ENCODE measurements around the gene CEL. TPM values are rescaled to one million over a fixed set of nuclear protein-coding genes. Genes with fewer than 3 reads are reported as not detected.

Gene CEL
- total RNA-seq, 4 donors from 2014 or later, result 0.28 to 0.56 (median 0.34) TPM

DNA sequence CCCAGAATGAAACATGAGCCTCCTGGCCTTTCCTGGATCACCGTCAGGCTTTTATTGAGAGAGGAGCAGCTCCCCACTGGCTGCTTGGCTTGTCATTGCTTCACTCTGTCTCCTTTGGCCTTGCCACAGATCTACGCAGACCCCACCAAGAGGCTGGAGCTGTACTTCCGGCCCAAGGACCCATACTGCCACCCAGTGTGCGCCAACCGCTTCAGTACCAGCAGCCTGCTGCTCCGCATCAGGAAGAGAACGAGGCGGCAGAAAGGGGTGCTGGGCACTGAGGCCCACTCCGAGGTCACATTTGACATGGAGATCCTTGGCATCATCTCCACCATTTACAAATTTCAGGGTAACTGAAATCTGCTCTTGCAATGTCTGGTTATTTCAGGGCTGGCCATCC lies 19.8 kb upstream of the CEL start:
- no peak for ATAC-seq (ENCODE audit: low FRiP score)
- DNase-seq (ENCODE audit: low spot score), result no peak
- TF ChIP-seq, protein P1, sequence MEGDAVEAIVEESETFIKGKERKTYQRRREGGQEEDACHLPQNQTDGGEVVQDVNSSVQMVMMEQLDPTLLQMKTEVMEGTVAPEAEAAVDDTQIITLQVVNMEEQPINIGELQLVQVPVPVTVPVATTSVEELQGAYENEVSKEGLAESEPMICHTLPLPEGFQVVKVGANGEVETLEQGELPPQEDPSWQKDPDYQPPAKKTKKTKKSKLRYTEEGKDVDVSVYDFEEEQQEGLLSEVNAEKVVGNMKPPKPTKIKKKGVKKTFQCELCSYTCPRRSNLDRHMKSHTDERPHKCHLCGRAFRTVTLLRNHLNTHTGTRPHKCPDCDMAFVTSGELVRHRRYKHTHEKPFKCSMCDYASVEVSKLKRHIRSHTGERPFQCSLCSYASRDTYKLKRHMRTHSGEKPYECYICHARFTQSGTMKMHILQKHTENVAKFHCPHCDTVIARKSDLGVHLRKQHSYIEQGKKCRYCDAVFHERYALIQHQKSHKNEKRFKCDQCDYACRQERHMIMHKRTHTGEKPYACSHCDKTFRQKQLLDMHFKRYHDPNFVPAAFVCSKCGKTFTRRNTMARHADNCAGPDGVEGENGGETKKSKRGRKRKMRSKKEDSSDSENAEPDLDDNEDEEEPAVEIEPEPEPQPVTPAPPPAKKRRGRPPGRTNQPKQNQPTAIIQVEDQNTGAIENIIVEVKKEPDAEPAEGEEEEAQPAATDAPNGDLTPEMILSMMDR (IDR thresholded peaks at IDR 0.05), result no peak

GRCh38 chr9:133042676-133043075 lies 19.1 kb upstream of the CEL start:
- DNase-seq (ENCODE audit: low spot score) (no peak), ATAC-seq (ENCODE audit: low FRiP score) (no peak)
- TF ChIP-seq, protein P1 (IDR thresholded peaks at IDR 0.05), result no peak

- no peak for ATAC-seq (ENCODE audit: low FRiP score)
- no peak for DNase-seq (ENCODE audit: low spot score)
- TF ChIP-seq, protein P1 (IDR thresholded peaks at IDR 0.05), result no peak
Observed at GRCh38 chr9:133043449-133044035, 18.2 kb upstream of the CEL start.

DNA sequence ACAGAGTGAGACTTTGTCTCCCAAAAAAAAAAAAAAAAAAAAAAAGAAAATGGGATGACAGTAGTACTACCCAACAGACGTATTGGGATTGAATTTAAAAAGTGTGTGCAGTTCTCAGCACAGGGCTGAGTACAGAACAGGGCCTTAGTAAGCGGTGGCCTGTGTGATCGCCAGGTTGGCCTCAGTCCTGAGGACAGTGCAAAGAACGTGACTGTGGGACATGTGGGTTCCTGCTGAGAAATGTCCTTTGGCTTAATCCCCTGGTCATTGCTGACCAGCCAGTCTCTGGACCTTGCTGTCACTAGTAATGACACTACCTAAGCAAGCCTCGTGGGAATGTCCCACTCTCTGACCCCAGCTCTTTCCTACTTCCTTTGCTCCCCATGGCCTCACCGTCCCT lies 17.7 kb upstream of the CEL start:
- ATAC-seq (ENCODE audit: low FRiP score) (no peak), DNase-seq (ENCODE audit: low spot score) (no peak)
- TF ChIP-seq, protein P1 (IDR thresholded peaks at IDR 0.05), result no peak

GRCh38 chr9:133044661-133045060 lies 17.1 kb upstream of the CEL start:
- ATAC-seq (ENCODE audit: low FRiP score) (no peak), DNase-seq (ENCODE audit: low spot score) (no peak)
- TF ChIP-seq, protein P1 (IDR thresholded peaks at IDR 0.05), result no peak

GRCh38 chr9:133045132-133045531 lies 16.6 kb upstream of the CEL start:
- no peak for ATAC-seq (ENCODE audit: low FRiP score)
- no peak for DNase-seq (ENCODE audit: low spot score)
- TF ChIP-seq, protein P1 (IDR thresholded peaks at IDR 0.05), result no peak

DNA sequence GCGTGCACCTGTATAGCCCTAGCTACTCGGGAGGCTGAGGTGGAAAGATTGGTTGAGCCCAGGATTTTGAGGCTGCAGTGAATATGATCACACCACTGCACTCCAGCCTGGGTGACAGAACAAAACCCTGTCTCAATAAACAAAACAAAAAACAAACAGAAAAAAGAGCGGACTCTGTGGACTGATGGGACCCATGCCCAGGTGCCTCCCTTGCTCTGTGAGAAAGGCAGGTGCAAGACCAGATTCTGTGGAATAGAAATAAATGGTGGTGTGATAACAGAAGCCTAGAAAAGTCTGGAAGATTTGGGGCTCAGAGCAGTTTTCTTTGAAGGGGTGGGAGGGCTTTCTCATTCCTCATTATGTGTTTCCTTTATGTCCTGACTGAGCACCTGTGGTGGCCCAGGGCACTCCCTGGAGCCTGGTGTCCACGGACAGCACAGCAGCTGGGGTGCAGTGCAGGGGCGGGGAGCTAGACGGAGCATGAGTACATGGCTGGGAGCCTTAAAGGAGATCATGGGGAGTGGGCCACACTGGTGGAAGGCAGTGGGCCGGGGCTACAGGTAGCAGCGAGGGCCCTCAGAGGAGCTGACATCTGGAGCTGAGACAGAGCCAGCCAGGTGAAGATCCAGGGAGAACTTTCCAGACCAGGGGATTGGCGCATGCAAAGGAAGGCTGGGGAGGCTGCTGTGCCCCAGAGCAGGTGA lies 15.4 kb upstream of the CEL start:
- DNase-seq (ENCODE audit: low spot score) (no peak), ATAC-seq (ENCODE audit: low FRiP score) (no peak)
- TF ChIP-seq, protein P1 (IDR thresholded peaks at IDR 0.05), result no peak

All from omental fat pad (tissue), 4 donors.